GM20000 (cell line): ENCODE results near the gene GABRR2.

Source experiments
- DNase-seq: peaks from one replicate; pipeline ENCODE4 v3.0.0; 2012; ENCODE audit warnings: low spot score
- TF ChIP-seq, protein P1 (sequence below): IDR thresholded peaks from 2 replicates; pipeline ENCODE4 v1.5.1; 2012; ENCODE audit warnings: mild to moderate bottlenecking, control low read depth; ENCODE audit errors: extremely low read depth, missing control alignments

GABRR2 gene

DNA sequence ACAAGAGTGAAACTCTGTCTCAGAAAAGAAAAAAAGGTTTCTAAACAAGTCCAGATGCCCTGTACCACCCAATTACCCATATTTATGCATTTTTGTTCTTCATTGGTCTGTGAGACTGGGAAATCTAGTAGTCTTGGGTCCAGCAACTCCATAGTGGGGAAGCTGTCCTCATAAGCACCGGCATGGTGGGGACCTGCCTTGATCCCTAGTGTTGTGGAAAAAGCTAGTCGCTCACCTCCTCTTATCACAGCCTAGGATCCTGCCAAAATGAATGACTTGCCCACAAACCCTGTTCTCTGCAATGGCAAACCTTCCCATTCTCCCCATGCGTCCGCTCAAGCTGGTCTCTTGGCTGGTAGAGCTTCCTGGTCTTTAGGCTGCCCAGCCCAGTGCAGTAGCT, 59.7 kb downstream of the GABRR2 start:
- TF ChIP-seq, protein P1, sequence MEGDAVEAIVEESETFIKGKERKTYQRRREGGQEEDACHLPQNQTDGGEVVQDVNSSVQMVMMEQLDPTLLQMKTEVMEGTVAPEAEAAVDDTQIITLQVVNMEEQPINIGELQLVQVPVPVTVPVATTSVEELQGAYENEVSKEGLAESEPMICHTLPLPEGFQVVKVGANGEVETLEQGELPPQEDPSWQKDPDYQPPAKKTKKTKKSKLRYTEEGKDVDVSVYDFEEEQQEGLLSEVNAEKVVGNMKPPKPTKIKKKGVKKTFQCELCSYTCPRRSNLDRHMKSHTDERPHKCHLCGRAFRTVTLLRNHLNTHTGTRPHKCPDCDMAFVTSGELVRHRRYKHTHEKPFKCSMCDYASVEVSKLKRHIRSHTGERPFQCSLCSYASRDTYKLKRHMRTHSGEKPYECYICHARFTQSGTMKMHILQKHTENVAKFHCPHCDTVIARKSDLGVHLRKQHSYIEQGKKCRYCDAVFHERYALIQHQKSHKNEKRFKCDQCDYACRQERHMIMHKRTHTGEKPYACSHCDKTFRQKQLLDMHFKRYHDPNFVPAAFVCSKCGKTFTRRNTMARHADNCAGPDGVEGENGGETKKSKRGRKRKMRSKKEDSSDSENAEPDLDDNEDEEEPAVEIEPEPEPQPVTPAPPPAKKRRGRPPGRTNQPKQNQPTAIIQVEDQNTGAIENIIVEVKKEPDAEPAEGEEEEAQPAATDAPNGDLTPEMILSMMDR = no peak
- no peak for DNase-seq

DNA sequence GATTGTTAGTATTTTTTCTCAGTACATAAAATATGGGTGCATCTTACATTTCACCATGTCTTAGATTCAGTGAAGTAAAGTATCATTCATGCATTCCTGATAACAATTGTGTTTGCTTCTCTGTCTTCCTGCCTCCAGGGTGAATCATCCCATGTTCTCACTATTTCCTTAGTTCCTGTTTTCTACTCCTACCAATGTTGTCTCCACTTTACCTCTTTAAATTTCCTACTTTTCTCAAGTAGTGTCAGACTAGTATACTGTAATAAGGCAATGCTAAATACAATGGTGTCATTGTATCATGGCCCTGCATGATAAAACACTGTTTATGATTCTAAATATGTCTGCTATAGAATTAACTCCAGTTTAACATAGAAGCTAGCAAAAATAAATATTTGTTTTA, 60.5 kb downstream of the GABRR2 start:
- no peak for DNase-seq
- TF ChIP-seq, protein P1 = no peak

DNA sequence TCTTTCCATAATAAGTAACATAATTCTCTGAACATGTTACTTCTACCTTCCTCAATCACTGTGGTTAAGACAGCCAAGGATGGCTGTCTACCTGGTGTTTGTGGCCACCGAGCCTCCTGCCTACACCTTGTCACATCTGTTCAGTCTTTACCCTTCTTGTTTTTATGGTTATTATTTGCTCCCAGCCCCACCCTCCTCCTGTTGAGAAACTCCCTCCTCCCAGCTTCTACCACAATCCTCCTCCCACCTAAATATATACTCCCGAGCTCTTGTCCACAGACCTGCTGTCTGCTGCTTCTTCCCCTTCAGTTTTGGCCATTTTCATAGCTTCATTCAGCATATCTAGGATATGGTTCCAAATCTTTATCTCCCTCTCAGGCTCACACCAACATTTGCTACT, 62.2 kb downstream of the GABRR2 start:
- no peak for DNase-seq

DNA sequence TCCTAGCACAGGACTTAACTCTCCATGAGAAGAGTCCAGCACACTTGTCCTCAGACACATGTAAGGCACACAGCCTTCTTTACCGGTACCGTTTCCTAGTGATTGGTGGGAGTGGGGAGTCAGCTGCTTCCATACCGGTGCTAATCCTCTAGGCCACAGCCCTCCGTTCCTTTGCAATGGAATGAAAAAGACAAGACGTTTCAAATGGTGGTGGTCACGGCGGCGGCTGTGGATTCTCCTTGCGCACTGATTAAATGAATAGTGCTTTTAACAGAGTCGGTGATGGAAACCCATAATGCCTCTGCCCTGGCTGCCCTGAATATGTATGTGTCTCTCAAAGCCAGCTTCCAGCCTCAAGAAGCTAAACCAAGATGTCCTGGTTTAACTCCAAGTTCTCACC, 63.1 kb downstream of the GABRR2 start:
- no peak for DNase-seq
- TF ChIP-seq, protein P1 = no peak

More for the DNA sequence above, 62.2 kb downstream of the GABRR2 start:
- TF ChIP-seq, protein P1 = no peak

DNA sequence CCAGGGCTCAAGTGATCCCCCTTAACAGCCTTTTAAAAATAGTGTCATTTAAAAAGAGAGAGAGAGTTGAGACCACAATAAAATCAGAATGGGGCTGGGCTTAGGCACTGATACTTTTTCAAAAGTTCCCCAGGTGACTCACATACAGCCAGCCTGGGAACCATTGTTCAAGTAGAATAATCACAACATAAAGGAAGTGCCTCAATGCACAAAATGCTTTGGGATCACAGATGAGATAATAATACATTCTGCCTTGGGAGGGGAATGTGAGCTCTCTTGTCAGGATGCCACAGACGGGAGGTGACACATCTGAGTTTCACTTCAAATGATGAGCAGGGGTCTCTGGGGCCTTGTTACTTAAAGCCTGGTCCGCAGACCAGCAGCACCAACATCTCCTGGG, 63.9 kb downstream of the GABRR2 start:
- TF ChIP-seq, protein P1 = no peak

DNA sequence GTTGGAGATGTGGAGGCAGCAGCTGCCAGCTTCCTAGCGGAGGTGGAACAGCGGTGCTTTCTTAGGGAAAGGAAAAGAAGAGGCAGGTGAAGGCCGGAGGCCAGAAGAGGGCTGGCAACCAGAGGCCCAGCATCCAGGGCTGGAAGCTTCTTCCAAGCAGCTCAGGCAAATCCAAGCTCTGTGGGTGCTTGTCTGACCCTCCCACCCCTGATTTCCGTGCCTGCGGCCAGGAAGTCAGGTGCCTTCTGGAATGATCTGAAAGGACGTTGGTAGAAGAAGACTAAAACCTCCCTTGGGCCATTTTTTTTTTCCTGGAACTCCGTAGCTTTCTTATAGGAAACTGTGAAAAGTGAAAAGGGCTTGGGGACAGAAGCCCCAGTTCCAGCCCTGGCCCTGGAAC, 64.9 kb downstream of the GABRR2 start:
- TF ChIP-seq, protein P1 = no peak
- no peak for DNase-seq

More for the DNA sequence above, 63.9 kb downstream of the GABRR2 start:
- DNase-seq = no peak

DNA sequence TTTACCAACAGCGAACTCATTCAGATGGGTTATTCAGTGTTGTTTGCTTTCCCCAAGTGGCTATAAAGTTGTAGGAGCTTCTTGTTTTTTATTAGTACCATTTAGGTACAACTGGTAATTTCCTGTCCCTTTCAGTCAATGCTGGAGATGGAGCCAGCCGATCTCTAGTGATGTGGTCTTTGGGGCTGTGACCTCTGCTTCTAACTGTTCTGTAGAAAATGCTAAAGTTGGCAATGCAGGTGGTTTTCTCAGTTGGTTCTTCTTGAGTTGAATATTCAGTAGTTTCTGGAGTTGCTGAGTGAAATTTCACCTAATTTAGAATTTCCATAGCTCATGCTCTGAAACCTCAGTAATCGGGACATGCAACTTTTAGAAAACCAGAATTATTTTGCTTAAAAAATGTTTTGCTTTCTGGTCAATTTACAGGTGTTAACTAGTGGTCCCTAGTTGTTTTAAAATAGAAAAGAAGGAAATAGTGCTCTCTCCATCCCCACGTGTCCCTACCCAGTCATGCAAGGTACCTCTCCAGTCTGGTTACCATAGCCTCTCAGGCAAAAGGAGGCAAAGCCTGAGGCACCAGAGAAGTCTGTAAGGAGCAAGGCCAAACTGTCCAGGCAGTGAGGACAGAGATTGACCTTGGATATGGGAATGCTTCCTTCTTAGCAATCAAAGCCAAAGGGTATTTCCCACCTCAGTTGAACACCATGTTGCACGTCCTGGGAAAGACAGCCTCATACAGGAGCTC, 70.7 kb downstream of the GABRR2 start:
- TF ChIP-seq, protein P1 = no peak
- no peak for DNase-seq
